Activated CD8-positive, alpha-beta T cell treated with anti-CD3 and anti-CD28 coated beads, Interleukin-2, amount 10 ng/mL, durations not matched to agents 7 days and 5 days (primary cell): ENCODE measurements around the gene GRK2. TPM values are rescaled to one million over a fixed set of nuclear protein-coding genes. Genes with fewer than 3 reads are reported as not detected.

ENCODE experiments used
- ATAC-seq: fragments of 150-1000 bp; cut with Tn5 transposase; one replicate; pipeline ENCODE4 v1.10.0; 2021; ENCODE audit warnings: moderate library complexity
- CTCF ChIA-PET: fragments of 350-600 bp; sonication (Branson Sonifier 250); formaldehyde crosslinking; loops from one replicate; lab custom pipeline; 2021; ENCODE audit warnings: antibody characterized with exemption; lab: Charles Lee
- POLR2A ChIA-PET: fragments of 350-600 bp; sonication (Branson Sonifier 250); formaldehyde crosslinking; loops from one replicate; lab custom pipeline; 2021; ENCODE audit warnings: antibody characterized with exemption; lab: Charles Lee
- DNase-seq: peaks from one replicate; pipeline ENCODE4 v3.0.0-alpha.2; 2020
- H3K27ac Mint-ChIP-seq: one replicate; pipeline ENCODE4 v1.8.0; 2021; ENCODE audit warnings: mild to moderate bottlenecking, mixed read lengths
- H3K27me3 Mint-ChIP-seq: one replicate; pipeline ENCODE4 v1.8.0; 2021; ENCODE audit warnings: low read depth, mixed read lengths
- H3K36me3 Mint-ChIP-seq: one replicate; pipeline ENCODE4 v1.8.0; 2021; ENCODE audit warnings: low read depth, mixed read lengths
- H3K4me1 Mint-ChIP-seq: one replicate; pipeline ENCODE4 v1.8.0; 2021; ENCODE audit warnings: low read depth, mixed read lengths
- H3K4me3 Mint-ChIP-seq: one replicate; pipeline ENCODE4 v1.8.0; 2021; ENCODE audit warnings: mild to moderate bottlenecking, mixed read lengths
- H3K9me3 Mint-ChIP-seq: one replicate; pipeline ENCODE4 v1.8.0; 2022; ENCODE audit warnings: mixed read lengths; ENCODE audit not compliant: insufficient read depth
- total RNA-seq, 2 experiments: library from RNA; stranded (reverse); gene quantifications; one replicate each; pipeline ENCODE4 v1.2.3, GENCODE V29; 2021

The GRK2 gene
- total RNA-seq, 2 experiments from 2014 or later: 338 to 348 TPM

GRCh38 chr11:67291481-67292381, 25.5 kb downstream of the GRK2 start:
- Mint-ChIP-seq H3K27me3 (no peaks in the 10 kb centered on the region), H3K9me3 (peaks cover 14% of the 10 kb centered on the region), H3K27ac (no peak overlapping the region), H3K4me1 (peaks cover 68% of the 10 kb centered on the region), H3K4me3 (peak overlapping the region; percentile 31), H3K36me3 (peaks cover 81% of the 10 kb centered on the region)
- CTCF ChIA-PET: interaction anchor here (1.2 to 5.5 kb wide), 4 partner anchors 22 to 30 kb away, joined by 3 to 60 read pairs (median 5); partner anchors contain the start of gene GRK2
- POLR2A ChIA-PET: interaction anchor here (0.8 to 7.5 kb wide), 5 partner anchors 9 to 22 kb away, joined by 3 to 201 read pairs (median 4); partner anchors contain the start of genes GRK2 and SSH3
- DNase-seq (no peak), ATAC-seq (no peak)

DNA sequence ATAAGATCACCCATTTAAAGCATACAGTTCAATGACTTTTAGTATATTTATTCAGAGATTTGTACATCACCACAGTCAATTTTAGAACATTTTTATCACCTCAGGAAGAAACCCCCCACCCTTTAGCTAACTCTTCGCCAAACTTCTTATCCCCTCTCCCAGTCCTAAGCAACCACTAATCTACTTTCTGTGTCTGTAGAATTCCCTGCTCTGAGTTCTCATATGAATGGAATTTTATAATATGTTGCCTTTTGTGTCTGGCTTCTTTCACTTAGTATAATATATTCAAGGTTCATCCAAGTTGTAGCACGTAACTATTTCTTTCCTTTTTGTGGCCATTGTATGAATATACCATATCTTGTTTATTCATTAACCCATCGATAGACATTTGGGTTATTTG, 26.4 kb downstream of the GRK2 start:
- Mint-ChIP-seq H3K36me3 (peaks cover 78% of the 10 kb centered on the region), H3K4me1 (peaks cover 61% of the 10 kb centered on the region), H3K9me3 (peaks cover 18% of the 10 kb centered on the region), H3K27me3 (no peaks in the 10 kb centered on the region), H3K4me3 (peak overlapping the region; percentile 1), H3K27ac (peak overlapping the region; percentile 7)
- no peak for DNase-seq
- POLR2A ChIA-PET: interaction anchor here (0.7 to 1.5 kb wide), 3 partner anchors 10 to 29 kb away, joined by 3 to 6 read pairs (median 4); partner anchors contain the start of gene SSH3
- no peak for ATAC-seq
- CTCF ChIA-PET: interaction anchor here (0.6 to 1.5 kb wide), 5 partner anchors 22 to 90 kb away, joined by 3 to 8 read pairs (median 3); no protein-coding TSS in a partner anchor

- ATAC-seq (no peak), DNase-seq (no peak)
- Mint-ChIP-seq H3K4me3 (peak overlapping the region; percentile 1), H3K36me3 (peaks cover 79% of the 10 kb centered on the region), H3K4me1 (peaks cover 59% of the 10 kb centered on the region), H3K27me3 (no peaks in the 10 kb centered on the region), H3K27ac (no peak overlapping the region), H3K9me3 (peaks cover 18% of the 10 kb centered on the region)
- POLR2A ChIA-PET: interaction anchor here (0.7 to 1.5 kb wide), 3 partner anchors 10 to 28 kb away, joined by 3 to 6 read pairs (median 4); partner anchors contain the start of gene SSH3
- CTCF ChIA-PET: interaction anchor here (0.6 to 1.5 kb wide), 7 partner anchors 22 to 108 kb away, joined by 3 to 8 read pairs (median 3); partner anchors contain the start of gene PPP1CA
Measured at GRCh38 chr11:67293090-67293489, 26.8 kb downstream of the GRK2 start.

GRCh38 chr11:67295846-67296245, 29.6 kb downstream of the GRK2 start:
- H3K27ac Mint-ChIP-seq: no peak overlapping the region
- CTCF ChIA-PET: interaction anchor here (1.1 kb wide), 1 partner anchor 33 kb away, joined by 6 read pairs; no protein-coding TSS in a partner anchor
- POLR2A ChIA-PET: interaction anchor here (0.6 kb wide), 1 partner anchor 28 kb away, joined by 3 read pairs; no protein-coding TSS in a partner anchor
- no peak overlapping the region for H3K4me3 Mint-ChIP-seq
- peaks cover 84% of the 10 kb centered on the region for H3K36me3 Mint-ChIP-seq
- peaks cover 52% of the 10 kb centered on the region for H3K4me1 Mint-ChIP-seq
- ATAC-seq (no peak), DNase-seq (no peak)
- peaks cover 18% of the 10 kb centered on the region for H3K9me3 Mint-ChIP-seq
- H3K27me3 Mint-ChIP-seq: no peaks in the 10 kb centered on the region

DNA sequence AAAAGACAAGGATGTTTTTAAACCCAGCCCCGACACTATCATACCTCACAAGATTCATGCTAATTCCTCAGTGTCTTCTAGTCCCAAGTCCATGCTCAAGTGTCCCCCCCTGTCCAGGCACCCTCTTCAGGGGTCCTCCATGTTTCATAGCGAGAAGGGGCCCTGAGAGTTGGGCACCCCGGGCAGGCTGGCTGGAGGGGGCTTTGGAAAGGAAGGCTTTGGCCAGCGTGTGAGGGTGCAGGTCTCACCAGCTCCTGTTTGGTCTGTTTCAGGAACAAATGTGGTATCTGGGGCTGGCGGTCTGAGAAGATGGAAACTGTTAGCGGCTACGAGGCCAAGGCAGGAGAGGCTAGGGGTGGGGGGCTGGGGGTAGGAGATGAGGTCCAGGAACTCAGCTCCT, 32.5 kb downstream of the GRK2 start:
- no peak for DNase-seq
- CTCF ChIA-PET: interaction anchor here (0.7 to 1.4 kb wide), 4 partner anchors 46 to 84 kb away, joined by 3 read pairs; no protein-coding TSS in a partner anchor
- Mint-ChIP-seq H3K27me3 (no peaks in the 10 kb centered on the region), H3K36me3 (peaks cover 68% of the 10 kb centered on the region), H3K27ac (peak overlapping the region; percentile 57), H3K9me3 (peaks cover 18% of the 10 kb centered on the region), H3K4me1 (peaks cover 36% of the 10 kb centered on the region), H3K4me3 (no peak overlapping the region)
- no peak for ATAC-seq
- POLR2A ChIA-PET: interaction anchor here (0.6 to 2.0 kb wide), 3 partner anchors 9 to 70 kb away, joined by 3 to 6 read pairs (median 4); partner anchors contain the start of gene ANKRD13D

DNA sequence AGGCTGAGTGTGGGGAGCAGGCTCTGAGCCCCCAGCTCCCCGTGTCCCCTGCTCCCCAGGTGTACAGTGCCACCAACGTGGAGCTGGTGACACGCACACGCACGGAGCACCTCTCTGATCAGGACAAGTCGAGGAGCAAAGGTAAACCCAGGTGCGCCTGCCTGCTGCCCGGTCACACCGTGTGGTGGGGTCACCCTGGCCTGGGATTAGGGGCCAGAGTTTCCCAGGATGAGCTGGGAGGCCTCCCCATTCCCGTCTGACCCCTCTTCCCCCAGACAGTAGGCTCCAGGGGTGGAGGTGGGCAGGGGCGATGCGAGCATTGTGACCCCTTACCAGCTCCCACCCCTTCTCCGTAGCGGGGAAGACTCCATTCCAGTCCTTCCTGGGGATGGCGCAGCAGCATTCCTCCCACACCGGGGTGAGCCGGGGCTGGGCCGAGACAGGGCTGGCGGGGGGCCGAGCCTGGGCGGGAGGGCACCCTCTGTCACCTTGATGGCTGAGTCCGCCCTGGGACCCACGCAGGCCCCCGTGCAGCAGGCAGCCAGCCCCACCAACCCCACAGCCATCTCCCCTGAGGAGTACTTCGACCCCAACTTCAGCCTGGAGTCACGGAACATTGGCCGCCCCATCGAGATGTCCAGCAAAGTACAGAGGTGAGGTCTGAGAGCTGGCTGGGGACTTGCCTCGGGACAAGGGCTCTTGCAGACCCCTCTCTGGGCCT, 33.4 kb downstream of the GRK2 start:
- peaks cover 37% of the 10 kb centered on the region for H3K4me1 Mint-ChIP-seq
- no peaks in the 10 kb centered on the region for H3K27me3 Mint-ChIP-seq
- DNase-seq: no peak
- no peak overlapping the region for H3K4me3 Mint-ChIP-seq
- H3K36me3 Mint-ChIP-seq: peaks cover 60% of the 10 kb centered on the region
- ChIA-PET POLR2A (interaction anchor here (1.0 to 1.9 kb wide), 3 partner anchors 24 to 37 kb away, joined by 3 to 5 read pairs (median 4); no protein-coding TSS in a partner anchor), CTCF (interaction anchor here (1.4 kb wide), 1 partner anchor 46 kb away, joined by 3 read pairs; no protein-coding TSS in a partner anchor)
- H3K9me3 Mint-ChIP-seq: peaks cover 15% of the 10 kb centered on the region
- no peak overlapping the region for H3K27ac Mint-ChIP-seq
- no peak for ATAC-seq

DNA sequence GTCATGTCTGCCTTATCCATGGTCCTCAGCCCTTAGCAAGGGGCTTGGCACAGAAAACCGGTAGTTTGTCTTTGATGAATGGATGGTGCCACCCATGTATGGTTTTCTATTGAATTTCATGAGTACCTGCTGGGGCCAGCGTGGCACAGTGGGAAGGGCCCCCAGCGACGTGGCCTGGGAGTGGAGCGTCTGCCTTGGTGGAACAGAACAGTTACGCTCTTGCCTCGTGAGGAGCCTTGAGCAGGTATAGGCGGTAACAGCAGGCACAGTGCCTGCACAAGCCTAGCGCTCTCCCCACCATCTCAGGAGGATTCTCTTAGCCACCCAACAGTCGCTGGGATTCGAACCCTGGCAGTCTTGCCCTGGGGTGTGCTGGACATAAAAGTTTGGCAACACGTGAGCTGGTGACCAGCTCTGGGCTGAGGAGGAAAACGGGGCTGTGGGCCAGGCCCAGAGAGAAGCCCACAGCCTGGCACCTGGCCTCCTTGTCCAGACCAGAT, 34.0 kb downstream of the GRK2 start:
- ATAC-seq (no peak), DNase-seq (no peak)
- Mint-ChIP-seq H3K4me1 (peaks cover 36% of the 10 kb centered on the region), H3K9me3 (peaks cover 15% of the 10 kb centered on the region), H3K4me3 (no peak overlapping the region), H3K36me3 (peaks cover 53% of the 10 kb centered on the region), H3K27me3 (no peaks in the 10 kb centered on the region), H3K27ac (no peak overlapping the region)
- ChIA-PET POLR2A (interaction anchor here (0.9 to 2.0 kb wide), 5 partner anchors 9 to 38 kb away, joined by 3 to 5 read pairs (median 4); no protein-coding TSS in a partner anchor), CTCF (no interaction called here)

DNA sequence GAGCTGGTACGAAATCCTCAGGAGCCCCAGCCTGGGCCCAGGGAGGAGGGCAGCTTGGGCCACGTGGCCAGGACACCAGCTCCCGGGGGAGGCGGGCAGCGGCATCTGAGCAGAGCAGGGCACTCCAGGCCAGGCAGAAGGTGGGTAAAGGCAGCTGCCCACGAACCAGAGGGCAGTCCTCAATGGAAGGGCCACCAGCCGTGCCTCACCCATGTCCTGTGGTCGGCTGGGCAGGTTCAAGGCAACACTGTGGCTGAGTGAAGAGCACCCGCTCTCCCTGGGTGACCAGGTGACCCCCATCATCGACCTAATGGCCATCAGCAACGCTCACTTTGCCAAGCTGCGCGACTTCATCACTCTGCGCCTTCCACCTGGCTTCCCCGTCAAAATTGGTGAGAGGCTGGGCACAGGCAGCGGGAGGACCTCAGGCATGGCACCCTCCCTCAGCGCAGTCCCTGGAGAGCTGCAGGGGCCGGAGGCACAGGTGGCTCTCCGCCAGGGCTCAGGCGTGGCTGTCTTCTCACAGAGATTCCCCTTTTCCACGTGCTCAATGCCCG, 34.6 kb downstream of the GRK2 start:
- CTCF ChIA-PET: no interaction called here
- ATAC-seq: no peak
- Mint-ChIP-seq H3K4me3 (no peak overlapping the region), H3K36me3 (peaks cover 48% of the 10 kb centered on the region), H3K9me3 (peaks cover 11% of the 10 kb centered on the region), H3K27me3 (no peaks in the 10 kb centered on the region), H3K27ac (no peak overlapping the region), H3K4me1 (peaks cover 34% of the 10 kb centered on the region)
- no peak for DNase-seq
- POLR2A ChIA-PET: interaction anchor here (0.9 to 2.0 kb wide), 5 partner anchors 10 to 39 kb away, joined by 3 to 5 read pairs (median 4); no protein-coding TSS in a partner anchor

DNA sequence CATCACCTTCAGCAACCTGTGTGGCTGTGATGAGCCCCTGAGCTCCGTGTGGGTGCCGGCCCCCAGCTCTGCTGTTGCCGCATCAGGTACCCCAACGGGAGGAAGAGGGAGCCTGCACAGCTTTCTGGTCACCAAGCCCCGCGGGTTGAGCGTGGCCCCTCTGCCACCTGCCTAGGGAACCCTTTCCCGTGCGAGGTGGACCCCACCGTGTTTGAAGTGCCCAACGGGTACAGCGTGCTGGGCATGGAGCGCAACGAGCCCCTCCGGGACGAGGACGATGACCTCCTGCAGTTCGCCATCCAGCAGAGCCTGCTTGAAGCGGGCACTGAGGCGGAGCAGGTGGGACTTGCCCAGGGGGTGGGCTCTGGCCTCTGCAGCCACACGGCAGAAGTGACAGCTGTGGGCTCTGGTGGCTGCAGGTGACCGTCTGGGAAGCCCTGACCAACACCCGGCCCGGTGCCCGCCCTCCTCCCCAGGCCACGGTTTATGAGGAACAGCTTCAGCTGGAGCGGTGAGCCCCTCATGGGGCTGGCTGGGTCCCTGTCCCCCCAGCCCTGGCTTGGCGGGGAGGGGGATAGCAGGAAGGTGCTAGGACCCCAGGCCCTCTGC, 35.1 kb downstream of the GRK2 start:
- POLR2A ChIA-PET: interaction anchor here (0.9 to 2.0 kb wide), 5 partner anchors 10 to 39 kb away, joined by 3 to 5 read pairs (median 4); partner anchors contain the start of gene ANKRD13D
- H3K9me3 Mint-ChIP-seq: peaks cover 6% of the 10 kb centered on the region

GRCh38 chr11:67301951-67302516, 35.8 kb downstream of the GRK2 start:
- Mint-ChIP-seq H3K27me3 (no peaks in the 10 kb centered on the region), H3K4me3 (peak overlapping the region; percentile 28), H3K4me1 (peaks cover 22% of the 10 kb centered on the region), H3K27ac (no peak overlapping the region), H3K9me3 (peaks cover under 1% of the 10 kb centered on the region), H3K36me3 (peaks cover 39% of the 10 kb centered on the region)
- ATAC-seq: no peak
- DNase-seq: no peak
- CTCF ChIA-PET: interaction anchor here (1.6 kb wide), 1 partner anchor 49 kb away, joined by 5 read pairs; no protein-coding TSS in a partner anchor
- POLR2A ChIA-PET: interaction anchor here (1.0 to 2.0 kb wide), 7 partner anchors 9 to 34 kb away, joined by 3 to 11 read pairs (median 4); partner anchors contain the start of gene ANKRD13D

More for the DNA sequence above, 35.1 kb downstream of the GRK2 start:
- ATAC-seq (no peak), DNase-seq (no peak)
- no peak overlapping the region for H3K4me3 Mint-ChIP-seq
- peaks cover 28% of the 10 kb centered on the region for H3K4me1 Mint-ChIP-seq
- CTCF ChIA-PET: no interaction called here
- H3K36me3 Mint-ChIP-seq: peaks cover 45% of the 10 kb centered on the region
- H3K27me3 Mint-ChIP-seq: no peaks in the 10 kb centered on the region
- H3K27ac Mint-ChIP-seq: no peak overlapping the region
